ENCODE results near the gene PDCD4. TPM values are rescaled to one million over a fixed set of nuclear protein-coding genes. Genes with fewer than 3 reads are reported as not detected.

The PDCD4 gene
- total RNA-seq, 2 donors from 2014 or later, result 307 TPM

DNA sequence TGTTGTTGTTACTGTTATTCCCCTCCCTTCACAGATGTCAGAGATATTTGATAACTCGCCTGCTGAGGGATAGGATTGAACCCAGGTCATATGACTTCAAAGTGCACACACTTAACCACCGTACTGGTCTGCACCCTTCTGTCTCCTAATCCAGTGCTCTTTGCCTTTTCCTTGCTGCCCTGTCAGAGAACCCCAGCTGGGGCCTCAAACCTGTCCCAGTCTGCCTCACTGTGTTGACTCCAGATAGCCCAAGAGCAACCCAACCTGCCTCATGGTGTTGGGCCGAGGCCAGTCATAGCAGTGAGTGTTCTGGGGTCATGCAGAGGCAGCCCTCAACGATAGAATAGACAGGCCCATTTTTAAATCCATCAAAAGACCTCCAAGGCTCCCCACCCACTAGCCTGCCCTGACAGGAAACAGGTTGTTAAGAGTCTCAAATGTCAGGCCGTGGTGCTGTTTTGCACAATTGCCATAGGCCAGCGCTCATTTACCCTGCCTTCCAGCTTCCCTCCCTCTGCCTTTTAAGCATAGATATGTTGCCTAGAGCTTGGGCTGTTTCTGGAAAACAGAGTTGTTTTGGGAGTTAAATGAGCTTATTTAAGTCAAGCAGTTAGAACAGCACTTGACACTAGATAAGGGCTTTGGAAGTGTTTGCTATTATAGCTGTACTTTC lies 37.0 kb upstream of the PDCD4 start:
- Mint-ChIP-seq H3K4me1 (peaks cover 10% of the 10 kb centered on the region), H3K36me3 (ENCODE audit: low read depth) (no peaks in the 10 kb centered on the region), H3K27me3 (no peaks in the 10 kb centered on the region), H3K27ac (no peak overlapping the region), H3K4me3 (no peak overlapping the region)
- ATAC-seq (no peak), DNase-seq (no peak)
- no peaks in the 10 kb centered on the region for H3K9me3 ChIP-seq (ENCODE audit: control insufficient read depth, low read length, poor library complexity, severe bottlenecking)

DNA sequence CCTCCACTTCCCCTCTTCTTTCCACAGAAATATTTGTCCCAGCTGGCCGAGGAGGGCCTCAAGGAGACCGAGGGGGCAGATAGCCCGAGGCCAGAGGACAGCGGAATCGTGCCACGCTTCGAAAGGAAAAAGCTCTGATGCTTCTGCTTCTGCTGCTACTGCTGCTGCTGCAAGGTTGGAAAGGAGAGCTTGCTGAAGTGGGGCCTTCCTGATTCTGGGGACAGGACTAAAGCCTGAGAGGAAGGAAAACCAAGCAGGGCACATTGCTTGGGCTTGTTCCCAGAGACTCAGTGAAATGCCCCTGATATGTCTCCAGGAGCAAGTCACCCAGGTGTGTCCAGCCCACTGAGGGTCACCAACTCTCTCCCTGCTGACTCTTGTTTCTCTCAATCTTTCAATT lies 35.9 kb upstream of the PDCD4 start:
- H3K9me3 ChIP-seq (ENCODE audit: control insufficient read depth, low read length, poor library complexity, severe bottlenecking), result no peaks in the 10 kb centered on the region
- Mint-ChIP-seq H3K27ac (peak overlapping the region; percentile 45), H3K36me3 (ENCODE audit: low read depth) (no peaks in the 10 kb centered on the region), H3K27me3 (no peaks in the 10 kb centered on the region), H3K4me1 (peaks cover 11% of the 10 kb centered on the region), H3K4me3 (no peak overlapping the region)
- ATAC-seq (no peak), DNase-seq (no peak)

DNA sequence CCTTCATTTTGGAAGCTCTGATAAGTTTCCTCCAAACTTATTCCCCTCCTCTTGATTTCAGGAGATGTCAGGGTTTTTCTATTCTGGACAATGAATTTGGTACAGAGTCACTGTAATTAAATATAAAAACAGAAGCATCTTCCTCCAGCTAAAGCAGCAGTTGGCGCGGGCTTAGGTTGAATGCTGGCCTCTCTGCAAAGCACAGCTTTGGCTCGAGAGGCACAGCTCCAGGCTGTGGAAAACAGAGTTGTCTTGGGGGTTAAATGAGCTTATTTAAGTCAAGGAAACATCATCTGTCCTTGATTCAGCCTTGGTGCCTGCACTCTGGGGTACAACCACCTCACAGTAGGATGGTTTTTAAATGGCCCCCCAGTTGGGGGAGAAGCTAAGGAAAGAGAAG lies 35.0 kb upstream of the PDCD4 start:
- Mint-ChIP-seq H3K4me3 (no peak overlapping the region), H3K36me3 (ENCODE audit: low read depth) (no peaks in the 10 kb centered on the region), H3K27ac (peak overlapping the region; percentile 45), H3K4me1 (peaks cover 14% of the 10 kb centered on the region), H3K27me3 (no peaks in the 10 kb centered on the region)
- ATAC-seq, result no peak
- DNase-seq, result no peak
- no peaks in the 10 kb centered on the region for H3K9me3 ChIP-seq (ENCODE audit: control insufficient read depth, low read length, poor library complexity, severe bottlenecking)

DNA sequence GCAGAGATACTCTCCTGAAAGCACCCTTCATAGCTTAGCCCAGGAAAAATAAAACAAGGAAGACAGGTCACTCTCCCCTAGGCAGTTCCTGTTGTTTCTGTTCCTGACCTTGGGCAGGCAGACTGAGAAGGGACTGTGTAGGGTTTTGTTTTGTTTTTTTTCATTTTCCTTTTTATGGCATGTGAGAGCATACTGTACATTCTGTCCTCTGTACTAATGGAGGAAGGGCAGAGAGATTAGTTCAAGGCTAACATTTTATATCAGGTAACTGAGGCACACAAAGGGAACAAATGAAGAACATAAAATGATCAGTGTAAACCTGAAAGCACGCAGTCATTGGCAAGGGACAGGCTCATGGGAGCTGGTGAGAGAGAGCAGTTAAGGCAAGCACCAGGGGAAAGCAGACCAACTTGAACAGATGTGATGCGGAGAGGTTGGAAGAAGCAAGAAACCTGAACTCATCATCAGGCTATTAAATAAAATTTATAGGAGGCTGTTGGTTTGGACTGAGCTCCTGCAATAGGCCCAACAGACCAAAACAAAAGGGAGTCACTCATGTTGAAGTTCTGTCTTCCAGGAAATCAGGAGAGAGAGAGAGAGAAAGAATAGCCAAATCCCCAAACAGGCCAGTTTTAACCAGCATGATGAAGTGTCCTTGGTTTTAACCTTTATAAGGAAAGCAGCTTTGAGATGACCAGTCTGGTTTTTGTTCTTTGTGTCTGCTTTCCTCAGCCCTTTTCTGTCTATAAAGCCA lies 34.1 kb upstream of the PDCD4 start:
- ATAC-seq, result no peak
- no peaks in the 10 kb centered on the region for H3K9me3 ChIP-seq (ENCODE audit: control insufficient read depth, low read length, poor library complexity, severe bottlenecking)
- Mint-ChIP-seq H3K4me1 (peaks cover 21% of the 10 kb centered on the region), H3K36me3 (ENCODE audit: low read depth) (no peaks in the 10 kb centered on the region), H3K27ac (no peak overlapping the region), H3K27me3 (no peaks in the 10 kb centered on the region), H3K4me3 (no peak overlapping the region)
- DNase-seq, result no peak

DNA sequence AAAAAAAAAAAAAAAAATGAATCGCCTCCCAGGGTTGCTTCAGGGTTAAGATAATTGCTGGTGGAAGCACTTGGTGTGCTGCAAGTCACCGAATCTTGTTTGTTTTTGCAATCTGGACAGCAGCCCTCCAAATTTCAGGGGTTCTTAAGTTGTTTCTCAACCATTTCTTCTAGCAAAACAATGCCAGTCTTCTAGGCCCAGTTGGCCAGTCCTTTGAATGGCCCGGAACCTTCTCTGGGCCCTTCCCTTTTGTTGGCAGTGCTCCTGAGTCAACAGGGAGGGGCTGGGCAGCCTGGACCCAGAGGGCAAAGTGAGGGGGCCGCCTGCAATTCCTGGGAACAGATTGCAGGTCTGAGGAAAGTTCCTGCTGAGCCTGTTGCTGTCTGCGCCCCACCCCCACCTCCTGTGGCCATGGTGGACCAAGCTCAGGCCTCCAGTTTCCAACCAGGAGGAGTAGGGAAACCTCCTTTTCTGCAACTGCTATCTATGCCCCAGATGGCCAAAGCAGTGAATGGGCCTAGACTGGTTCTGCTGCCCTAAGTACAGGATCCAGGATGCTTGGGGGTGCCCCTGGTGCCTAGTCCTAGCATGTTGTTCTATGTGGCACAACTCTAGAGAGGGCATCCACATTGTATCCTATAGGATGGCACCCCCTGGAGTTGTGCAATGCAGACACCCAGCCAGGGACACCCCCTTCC lies 31.4 kb upstream of the PDCD4 start:
- peaks cover 35% of the 10 kb centered on the region for H3K4me1 Mint-ChIP-seq
- ATAC-seq (no peak), DNase-seq (no peak)
- H3K4me3 Mint-ChIP-seq, result no peak overlapping the region
- H3K36me3 Mint-ChIP-seq (ENCODE audit: low read depth), result no peaks in the 10 kb centered on the region
- no peaks in the 10 kb centered on the region for H3K9me3 ChIP-seq (ENCODE audit: control insufficient read depth, low read length, poor library complexity, severe bottlenecking)
- no peaks in the 10 kb centered on the region for H3K27me3 Mint-ChIP-seq
- peak overlapping the region; percentile 97 for H3K27ac Mint-ChIP-seq

DNA sequence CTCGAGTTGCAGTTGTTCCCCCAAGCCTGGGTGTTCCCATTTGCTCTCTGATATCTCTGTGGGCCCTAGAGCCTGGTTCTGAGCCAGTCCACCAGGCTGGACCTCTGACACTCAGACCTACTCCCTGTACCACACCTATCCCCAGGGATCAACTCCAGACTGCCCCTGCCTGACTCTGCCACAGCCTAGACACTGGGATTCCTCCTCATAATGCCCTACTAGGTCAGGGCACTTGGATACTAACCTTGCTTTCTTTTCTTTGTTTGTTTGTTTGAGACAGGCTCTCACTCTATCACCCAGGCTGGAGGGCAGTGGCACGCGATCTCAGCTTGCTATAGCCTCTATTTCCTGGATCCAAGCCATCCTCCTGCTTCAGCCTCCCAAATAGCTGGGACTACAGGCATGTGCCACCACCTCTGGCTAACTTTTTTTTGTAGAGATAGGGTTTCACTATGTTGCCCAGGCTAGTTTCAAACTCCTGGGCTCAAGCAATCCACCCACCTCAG lies 30.8 kb upstream of the PDCD4 start:
- H3K27me3 Mint-ChIP-seq, result no peaks in the 10 kb centered on the region
- peak overlapping the region; percentile 97 for H3K27ac Mint-ChIP-seq

DNA sequence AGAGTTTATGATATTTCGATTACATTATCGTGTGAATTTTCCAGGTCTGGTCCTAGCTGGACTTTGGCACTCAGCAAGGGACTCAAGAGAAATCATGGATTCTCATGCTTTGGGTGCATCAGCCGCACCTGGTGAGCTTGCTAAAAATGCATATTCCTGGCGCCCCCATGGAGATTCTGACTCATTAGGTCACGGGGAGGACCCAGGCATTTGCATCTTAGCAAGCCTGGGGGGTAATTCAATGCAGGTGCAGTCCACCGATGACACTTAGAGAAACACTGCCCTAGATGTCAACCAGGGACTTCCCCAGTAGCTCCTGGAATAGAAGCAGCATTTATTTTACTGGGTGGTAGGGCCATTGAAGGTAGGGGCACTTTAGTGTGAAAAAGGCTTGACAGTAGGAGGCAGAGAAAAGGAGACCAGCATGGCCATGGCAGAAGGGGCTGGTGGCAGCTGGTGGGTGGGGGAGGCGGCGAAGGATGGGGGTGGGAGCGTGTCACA lies 29.9 kb upstream of the PDCD4 start:
- ATAC-seq, result peak; percentile 56
- Mint-ChIP-seq H3K4me3 (no peak overlapping the region), H3K36me3 (ENCODE audit: low read depth) (no peaks in the 10 kb centered on the region)

More for the DNA sequence above, 30.8 kb upstream of the PDCD4 start:
- peaks cover 37% of the 10 kb centered on the region for H3K4me1 Mint-ChIP-seq
- H3K36me3 Mint-ChIP-seq (ENCODE audit: low read depth), result no peaks in the 10 kb centered on the region
- DNase-seq, result no peak
- H3K9me3 ChIP-seq (ENCODE audit: control insufficient read depth, low read length, poor library complexity, severe bottlenecking), result no peaks in the 10 kb centered on the region
- H3K4me3 Mint-ChIP-seq, result no peak overlapping the region
- ATAC-seq, result no peak

DNA sequence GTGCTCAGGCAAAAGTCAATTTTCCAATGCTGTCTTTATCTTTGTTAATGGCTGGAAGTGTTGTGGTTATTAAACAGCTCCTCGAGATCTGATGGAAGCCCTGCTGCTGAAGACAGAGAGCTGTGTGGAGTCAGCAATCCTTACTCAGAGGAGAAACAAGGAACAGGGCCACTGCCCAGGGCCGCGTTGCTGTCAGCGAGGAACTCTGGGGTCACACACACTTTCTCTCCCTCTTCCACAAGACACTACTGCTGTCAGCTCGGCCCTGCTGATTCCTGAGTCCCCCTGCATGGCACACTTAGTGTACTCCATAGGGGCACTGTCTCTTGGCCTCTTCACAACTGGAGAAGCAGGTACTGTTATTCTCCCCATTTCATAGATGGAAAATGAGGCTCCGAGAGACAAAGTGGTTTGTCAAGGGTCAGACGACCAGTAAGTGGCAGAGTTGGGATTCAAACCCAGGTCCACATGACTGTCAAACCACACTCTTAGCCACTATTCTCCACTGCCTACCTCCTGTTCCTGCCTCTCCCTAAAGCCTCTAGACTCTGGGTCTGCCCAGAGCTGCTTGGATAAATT lies 29.3 kb upstream of the PDCD4 start:
- no peaks in the 10 kb centered on the region for H3K9me3 ChIP-seq (ENCODE audit: control insufficient read depth, low read length, poor library complexity, severe bottlenecking)
- peak overlapping the region; percentile 97 for H3K27ac Mint-ChIP-seq
- H3K27me3 Mint-ChIP-seq, result no peaks in the 10 kb centered on the region
- H3K4me1 Mint-ChIP-seq, result peaks cover 42% of the 10 kb centered on the region
- H3K36me3 Mint-ChIP-seq (ENCODE audit: low read depth), result peaks cover 2% of the 10 kb centered on the region
- peak overlapping the region; percentile 34 for H3K4me3 Mint-ChIP-seq
- DNase-seq (no peak), ATAC-seq (no peak)

More for the DNA sequence above, 29.9 kb upstream of the PDCD4 start:
- H3K9me3 ChIP-seq (ENCODE audit: control insufficient read depth, low read length, poor library complexity, severe bottlenecking), result no peaks in the 10 kb centered on the region
- Mint-ChIP-seq H3K4me1 (peaks cover 42% of the 10 kb centered on the region), H3K27ac (peak overlapping the region; percentile 97), H3K27me3 (no peaks in the 10 kb centered on the region)
- DNase-seq, result no peak

DNA sequence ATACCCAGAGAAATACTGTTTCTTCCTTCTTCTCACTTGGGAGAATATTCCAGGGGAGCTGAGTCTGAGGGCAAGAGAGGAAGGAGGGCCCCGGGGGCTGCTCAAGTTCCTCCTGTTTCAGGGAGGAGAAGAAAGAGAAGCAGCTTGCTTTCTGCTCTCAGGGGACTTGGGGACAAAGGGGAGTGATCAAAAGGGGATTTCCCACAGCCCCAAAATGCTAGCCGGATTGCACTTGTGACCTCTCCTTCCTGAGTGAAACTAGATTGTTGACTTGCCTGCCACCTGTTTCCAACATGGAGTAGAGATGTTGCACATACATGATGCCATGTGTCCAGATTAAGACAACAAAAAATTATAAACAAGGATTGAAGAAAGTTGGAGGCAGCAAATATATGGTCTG lies 28.7 kb upstream of the PDCD4 start:
- H3K27ac Mint-ChIP-seq, result peak overlapping the region; percentile 97
- peaks cover 42% of the 10 kb centered on the region for H3K4me1 Mint-ChIP-seq
- H3K36me3 Mint-ChIP-seq (ENCODE audit: low read depth), result peaks cover 3% of the 10 kb centered on the region
- peak overlapping the region; percentile 7 for H3K4me3 Mint-ChIP-seq
- peak; percentile 91 for ATAC-seq
- DNase-seq, result peak in 2 of 3 donors; percentile 25 to 28
- no peaks in the 10 kb centered on the region for H3K27me3 Mint-ChIP-seq
- no peaks in the 10 kb centered on the region for H3K9me3 ChIP-seq (ENCODE audit: control insufficient read depth, low read length, poor library complexity, severe bottlenecking)

DNA sequence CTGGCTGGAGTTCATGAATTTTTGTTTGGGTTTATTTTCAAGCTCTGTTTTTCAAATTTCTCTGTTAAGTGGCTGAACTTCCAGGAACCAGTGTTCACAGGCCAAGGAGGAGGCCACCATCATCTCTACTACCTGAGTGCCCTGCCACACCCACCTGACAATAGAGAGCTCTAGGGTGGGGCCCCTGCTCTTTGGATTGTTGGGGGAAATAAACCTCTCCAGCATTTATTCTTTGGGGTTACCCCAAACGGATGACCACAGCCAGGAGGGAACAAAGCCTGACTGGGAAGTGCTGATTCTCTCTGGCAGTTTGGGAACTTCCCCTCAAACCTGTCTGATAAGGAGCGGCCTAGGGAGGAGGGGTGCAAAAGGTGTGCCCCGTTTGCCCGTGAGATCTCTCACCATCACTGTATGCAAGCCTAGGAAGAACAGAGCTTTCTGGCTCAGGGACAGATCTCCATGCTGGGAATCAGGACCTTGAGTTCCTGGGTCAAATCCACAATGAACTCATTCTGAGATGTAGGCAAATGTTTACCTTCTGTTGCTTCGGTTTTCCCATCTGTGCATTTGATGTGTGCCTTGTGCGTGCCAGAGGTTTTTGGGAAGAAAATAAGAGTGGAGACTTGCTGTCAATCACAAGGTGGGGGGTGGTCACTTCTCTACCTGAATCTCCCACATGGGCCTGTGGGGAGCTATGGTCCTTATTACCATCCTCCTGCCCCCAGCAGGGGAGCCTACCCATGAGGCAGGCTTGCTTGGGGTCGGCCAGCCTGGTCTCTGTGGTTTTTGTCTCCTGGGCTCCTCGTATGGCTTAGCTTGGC lies 27.7 kb upstream of the PDCD4 start:
- H3K36me3 Mint-ChIP-seq (ENCODE audit: low read depth), result peaks cover 5% of the 10 kb centered on the region
- H3K27me3 Mint-ChIP-seq, result no peaks in the 10 kb centered on the region
- DNase-seq, result no peak
- no peaks in the 10 kb centered on the region for H3K9me3 ChIP-seq (ENCODE audit: control insufficient read depth, low read length, poor library complexity, severe bottlenecking)
- H3K27ac Mint-ChIP-seq, result peak overlapping the region; percentile 97
- ATAC-seq, result no peak
- H3K4me3 Mint-ChIP-seq, result peak overlapping the region; percentile 36
- H3K4me1 Mint-ChIP-seq, result peaks cover 44% of the 10 kb centered on the region

DNA sequence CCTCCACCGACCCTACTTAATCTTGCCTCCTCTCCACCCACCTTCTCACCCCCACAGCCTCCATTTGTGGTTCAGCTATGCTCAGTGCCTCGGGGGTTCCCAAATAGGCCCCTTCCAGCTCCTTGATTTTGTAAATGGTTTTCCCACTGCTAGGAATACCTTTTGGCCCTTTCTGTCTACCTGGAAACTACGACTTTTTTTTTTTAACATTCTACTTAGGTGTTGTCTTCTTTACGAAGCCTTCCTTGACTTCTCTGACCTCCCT lies 27.2 kb upstream of the PDCD4 start:
- no peak overlapping the region for H3K4me3 Mint-ChIP-seq
- H3K27me3 Mint-ChIP-seq, result no peaks in the 10 kb centered on the region
- peaks cover 5% of the 10 kb centered on the region for H3K36me3 Mint-ChIP-seq (ENCODE audit: low read depth)
- H3K4me1 Mint-ChIP-seq, result peaks cover 46% of the 10 kb centered on the region
- ATAC-seq (no peak), DNase-seq (no peak)
- H3K9me3 ChIP-seq (ENCODE audit: control insufficient read depth, low read length, poor library complexity, severe bottlenecking), result no peaks in the 10 kb centered on the region
- peak overlapping the region; percentile 97 for H3K27ac Mint-ChIP-seq

DNA sequence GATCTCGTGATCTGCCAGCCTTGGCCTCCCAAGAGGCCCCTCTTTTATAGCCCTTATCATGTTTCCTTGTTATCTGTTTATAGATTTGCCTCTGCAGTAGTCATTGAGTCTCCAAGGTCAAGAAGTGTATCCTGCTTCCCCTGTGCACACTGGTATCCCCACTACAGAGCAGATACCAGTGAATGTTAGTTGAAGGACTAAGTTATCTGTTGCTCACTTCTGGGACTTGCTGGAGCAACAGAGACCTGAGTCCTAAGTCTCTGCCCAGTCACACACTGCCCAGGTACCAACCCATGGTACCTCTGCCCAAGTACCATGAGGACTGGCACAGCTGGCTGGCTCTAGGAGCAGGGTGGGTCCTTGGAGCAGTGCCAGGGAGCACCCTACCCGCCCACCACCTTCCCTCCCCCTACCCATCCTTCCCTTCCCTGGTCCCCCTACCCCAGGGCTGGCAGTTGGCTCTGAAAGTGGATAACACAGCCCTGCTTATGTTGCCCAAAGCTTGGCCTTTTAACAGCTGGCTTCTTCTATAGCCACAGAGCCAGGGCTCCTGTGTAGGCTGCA lies 26.5 kb upstream of the PDCD4 start:
- no peak overlapping the region for H3K4me3 Mint-ChIP-seq
- no peaks in the 10 kb centered on the region for H3K27me3 Mint-ChIP-seq
- H3K9me3 ChIP-seq (ENCODE audit: control insufficient read depth, low read length, poor library complexity, severe bottlenecking), result no peaks in the 10 kb centered on the region
- H3K27ac Mint-ChIP-seq, result peak overlapping the region; percentile 97
- peaks cover 50% of the 10 kb centered on the region for H3K4me1 Mint-ChIP-seq
- DNase-seq, result no peak
- H3K36me3 Mint-ChIP-seq (ENCODE audit: low read depth), result peaks cover 5% of the 10 kb centered on the region
- ATAC-seq, result no peak

Measured in T-helper 17 cell (primary cell).